ENCODE measurements around the gene IGF1.

The IGF1 gene

DNA sequence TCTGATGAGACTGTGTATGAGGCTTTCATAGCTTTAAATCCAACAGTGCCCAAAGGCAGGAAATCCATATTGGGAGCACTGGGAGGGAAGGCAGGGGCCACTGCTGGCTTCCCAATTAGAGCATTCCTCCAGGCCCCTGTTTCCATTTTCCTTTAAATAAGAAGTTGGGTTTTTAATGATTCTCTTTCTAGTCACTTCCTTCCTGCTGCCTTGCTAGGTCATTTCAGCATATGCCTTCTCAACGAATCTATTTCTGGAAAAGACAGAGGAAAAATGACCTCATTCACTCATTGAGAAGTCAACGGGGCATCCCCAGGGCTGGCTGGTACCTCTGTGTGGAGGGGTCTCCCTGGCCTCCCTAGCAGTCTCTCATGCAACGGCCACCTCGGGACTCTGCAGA lies 43.5 kb downstream of the IGF1 start:
- Mint-ChIP-seq H3K9me3 (no peaks in the 10 kb centered on the region), H3K27ac (no peak overlapping the region)
- ATAC-seq, result no peak

DNA sequence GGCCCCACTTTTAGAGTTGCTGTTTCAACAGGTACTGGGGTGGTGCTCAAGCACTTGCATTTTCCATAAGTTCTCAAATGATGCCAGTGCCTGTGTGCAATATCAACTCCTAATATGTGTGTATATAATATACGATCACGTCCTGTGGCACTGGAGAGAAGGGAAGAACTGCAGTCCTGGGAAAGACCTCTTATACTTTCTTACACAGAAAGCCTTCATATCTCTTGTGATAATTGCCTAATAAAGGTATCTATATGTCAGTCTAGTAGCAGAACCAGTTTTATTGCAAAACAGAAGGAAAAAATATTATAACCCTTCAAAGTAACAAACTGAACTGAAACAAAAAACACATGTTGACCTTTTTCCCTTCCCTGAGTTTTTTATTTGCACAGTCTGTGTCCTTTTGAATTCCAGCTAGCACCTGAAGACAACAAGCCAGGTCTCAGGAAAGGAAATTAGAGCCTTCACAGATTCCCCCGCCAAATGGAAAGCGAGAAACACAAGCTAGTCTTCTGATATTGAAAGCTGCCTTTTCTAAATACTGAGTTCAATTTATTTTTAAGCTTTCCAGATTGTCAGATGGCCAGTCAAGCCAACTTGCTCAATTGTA lies 44.4 kb downstream of the IGF1 start:
- no peaks in the 10 kb centered on the region for H3K36me3 Mint-ChIP-seq (ENCODE audit: low read depth)
- peaks cover 1% of the 10 kb centered on the region for H3K27me3 Mint-ChIP-seq
- DNase-seq, result no peak
- H3K27ac Mint-ChIP-seq, result no peak overlapping the region
- ATAC-seq, result no peak
- no peaks in the 10 kb centered on the region for H3K9me3 Mint-ChIP-seq
- no peak overlapping the region for H3K4me3 Mint-ChIP-seq
- H3K4me1 Mint-ChIP-seq, result no peaks in the 10 kb centered on the region

More for the DNA sequence above, 43.5 kb downstream of the IGF1 start:
- H3K36me3 Mint-ChIP-seq (ENCODE audit: low read depth), result no peaks in the 10 kb centered on the region
- DNase-seq, result no peak
- H3K4me3 Mint-ChIP-seq, result no peak overlapping the region
- no peaks in the 10 kb centered on the region for H3K4me1 Mint-ChIP-seq
- H3K27me3 Mint-ChIP-seq, result peaks cover 1% of the 10 kb centered on the region

DNA sequence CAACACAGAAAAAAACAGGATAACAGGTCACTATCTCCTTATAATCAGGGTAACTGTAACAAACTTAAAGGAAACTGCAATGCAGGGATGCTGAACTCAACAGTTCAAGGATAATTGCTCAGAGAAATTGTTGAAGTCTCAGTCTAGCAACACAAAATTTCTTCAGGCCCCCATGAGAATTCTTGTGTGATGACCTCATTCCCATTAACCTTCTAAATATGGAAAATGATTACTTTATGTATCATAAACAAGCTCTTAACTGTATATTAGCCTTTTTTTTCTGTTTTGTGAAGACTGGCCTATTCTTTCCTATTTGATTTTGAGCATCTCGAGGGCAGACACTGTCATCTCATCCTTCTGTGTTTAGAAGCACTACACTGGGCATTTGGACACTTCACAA lies 47.1 kb downstream of the IGF1 start:
- peaks cover 4% of the 10 kb centered on the region for H3K27me3 Mint-ChIP-seq
- DNase-seq (no peak), ATAC-seq (no peak)
- no peaks in the 10 kb centered on the region for H3K36me3 Mint-ChIP-seq (ENCODE audit: low read depth)
- H3K4me3 Mint-ChIP-seq, result no peak overlapping the region
- no peak overlapping the region for H3K27ac Mint-ChIP-seq
- H3K4me1 Mint-ChIP-seq, result no peaks in the 10 kb centered on the region
- no peaks in the 10 kb centered on the region for H3K9me3 Mint-ChIP-seq

DNA sequence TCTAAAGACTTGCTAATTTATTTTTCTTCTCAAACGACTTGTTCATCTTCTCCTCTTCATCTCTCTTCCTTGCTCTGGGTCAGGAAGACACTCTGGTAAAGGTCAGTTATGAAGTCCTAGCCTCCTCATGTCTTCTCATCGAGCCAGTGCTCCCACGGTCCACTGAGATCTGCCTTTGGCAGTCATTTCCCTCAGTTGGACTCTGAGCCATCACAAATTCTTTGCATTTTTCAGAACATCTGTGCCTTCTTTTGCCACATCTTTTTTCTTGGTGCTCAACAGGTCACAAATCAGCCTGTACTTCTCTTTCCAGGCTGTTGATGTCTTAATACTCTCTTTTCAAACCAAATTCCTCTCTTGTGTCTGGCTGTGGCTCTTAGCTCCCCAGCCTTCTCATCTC lies 49.7 kb downstream of the IGF1 start:
- Mint-ChIP-seq H3K4me3 (no peak overlapping the region), H3K4me1 (no peaks in the 10 kb centered on the region), H3K9me3 (no peaks in the 10 kb centered on the region), H3K36me3 (ENCODE audit: low read depth) (no peaks in the 10 kb centered on the region), H3K27me3 (peaks cover 7% of the 10 kb centered on the region), H3K27ac (no peak overlapping the region)
- no peak for ATAC-seq
- DNase-seq, result no peak

DNA sequence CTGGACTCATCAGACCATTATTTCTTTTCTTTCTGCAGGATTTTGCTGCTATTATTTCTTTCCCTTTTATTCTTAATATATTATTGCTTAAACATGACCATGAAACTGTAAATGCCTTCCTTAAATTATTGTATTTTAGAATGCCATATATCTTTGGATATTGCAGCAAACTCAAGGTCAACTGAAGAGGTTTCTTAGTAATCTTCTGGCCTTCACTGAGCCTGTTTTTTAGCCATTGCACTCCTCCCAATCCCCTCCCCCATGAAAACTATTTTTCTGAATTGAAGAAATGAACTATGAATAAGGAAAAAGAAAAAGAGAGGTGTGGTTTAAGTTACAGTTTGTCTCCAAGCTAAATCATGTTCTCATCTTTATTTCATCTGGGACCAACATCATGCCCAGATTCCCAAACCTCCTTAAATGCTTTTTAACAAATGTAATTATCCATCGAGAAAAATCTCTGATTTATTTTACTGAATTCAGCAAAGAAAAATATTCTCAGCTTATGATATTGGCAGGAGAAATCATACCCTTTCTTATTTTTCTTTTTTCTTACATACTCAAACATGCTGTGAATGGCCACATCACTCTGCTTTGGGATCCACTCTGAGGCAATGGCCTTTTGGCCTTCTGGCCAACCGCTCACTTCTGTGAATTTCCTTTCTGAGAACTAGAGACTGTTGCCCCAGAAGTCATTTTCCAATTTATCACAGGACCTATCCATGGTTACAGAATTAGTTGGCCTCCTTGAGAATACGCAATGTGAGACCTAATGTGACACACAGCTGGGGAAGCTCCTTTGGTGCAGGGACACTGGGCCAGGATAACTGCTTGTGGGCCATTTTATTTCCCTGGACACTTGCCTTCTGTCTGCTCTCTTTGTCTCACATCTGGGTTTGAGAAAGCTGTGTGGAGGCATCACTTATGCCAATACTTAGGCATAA lies 50.9 kb downstream of the IGF1 start:
- DNase-seq (no peak), ATAC-seq (no peak)
- Mint-ChIP-seq H3K4me3 (no peak overlapping the region), H3K27ac (no peak overlapping the region), H3K4me1 (no peaks in the 10 kb centered on the region), H3K9me3 (no peaks in the 10 kb centered on the region), H3K36me3 (ENCODE audit: low read depth) (no peaks in the 10 kb centered on the region), H3K27me3 (peaks cover 9% of the 10 kb centered on the region)

DNA sequence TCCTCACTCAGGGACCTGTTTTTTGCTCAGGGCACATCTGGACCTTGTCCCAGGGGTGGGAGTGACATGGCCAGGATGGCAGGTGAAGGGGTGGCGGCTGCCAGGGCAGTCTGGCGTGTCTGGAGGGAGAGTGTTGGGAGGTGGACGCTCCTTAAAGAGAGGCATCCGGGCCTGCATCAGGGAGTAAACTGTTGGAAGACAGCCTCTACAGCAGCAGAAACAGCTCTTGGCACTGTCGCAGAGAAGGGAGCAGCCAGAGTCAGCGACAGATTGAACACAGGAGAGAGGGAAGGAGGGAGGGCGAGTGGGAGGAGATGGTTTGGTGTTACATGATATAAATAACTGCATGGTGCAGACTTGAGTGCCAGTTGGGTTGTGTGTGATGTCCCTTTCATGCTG lies 52.8 kb downstream of the IGF1 start:
- no peak for DNase-seq
- Mint-ChIP-seq H3K4me3 (no peak overlapping the region), H3K27me3 (peaks cover 9% of the 10 kb centered on the region), H3K9me3 (peaks cover 2% of the 10 kb centered on the region), H3K4me1 (no peaks in the 10 kb centered on the region), H3K27ac (no peak overlapping the region), H3K36me3 (ENCODE audit: low read depth) (no peaks in the 10 kb centered on the region)
- no peak for ATAC-seq

DNA sequence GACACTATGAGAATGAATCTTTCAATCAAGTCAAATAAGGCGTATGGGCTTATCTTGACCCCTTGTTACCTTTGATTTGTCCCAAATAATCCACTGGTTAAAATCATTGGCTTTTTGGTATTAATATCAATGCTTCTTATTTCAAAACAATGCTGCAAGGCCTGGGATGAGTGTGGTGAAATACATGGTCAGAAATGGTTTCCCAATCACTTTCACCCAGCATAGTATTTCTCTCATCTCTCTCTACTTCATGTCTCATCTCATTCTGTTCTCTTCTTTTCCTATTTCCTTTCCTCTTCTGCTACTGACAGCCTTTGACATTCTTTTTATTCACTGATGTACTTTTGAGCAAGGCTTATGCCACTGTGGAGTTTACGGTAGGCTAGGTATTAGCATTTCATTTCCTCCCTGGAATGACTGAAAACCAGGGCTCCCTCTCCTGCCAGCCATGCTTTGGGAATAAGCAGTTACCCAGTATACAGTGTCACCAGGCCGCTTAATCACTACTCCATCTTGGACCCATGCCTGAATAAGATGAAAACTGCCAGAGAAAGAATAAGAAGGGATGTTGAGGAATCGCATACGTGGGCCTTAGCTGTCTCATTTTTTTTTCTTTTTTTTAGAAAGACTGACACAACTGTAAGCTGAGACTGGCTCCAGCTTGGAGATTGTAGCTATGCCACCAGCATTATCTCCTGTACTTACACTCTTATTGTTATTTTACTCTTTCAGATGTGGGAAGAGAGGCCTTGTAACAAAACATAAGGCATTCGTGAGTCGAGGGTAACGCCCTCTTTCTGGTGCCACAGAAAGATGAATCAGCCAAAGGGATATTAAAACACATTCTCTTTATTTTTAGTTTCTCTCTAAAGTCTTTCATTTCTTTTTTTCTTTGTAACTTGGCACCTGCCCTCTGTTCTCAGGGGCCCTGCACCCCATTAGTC lies 53.5 kb downstream of the IGF1 start:
- Mint-ChIP-seq H3K27ac (no peak overlapping the region), H3K4me3 (no peak overlapping the region), H3K36me3 (ENCODE audit: low read depth) (no peaks in the 10 kb centered on the region), H3K4me1 (peaks cover 1% of the 10 kb centered on the region), H3K9me3 (peaks cover 2% of the 10 kb centered on the region), H3K27me3 (peaks cover 9% of the 10 kb centered on the region)
- DNase-seq (no peak), ATAC-seq (no peak)

DNA sequence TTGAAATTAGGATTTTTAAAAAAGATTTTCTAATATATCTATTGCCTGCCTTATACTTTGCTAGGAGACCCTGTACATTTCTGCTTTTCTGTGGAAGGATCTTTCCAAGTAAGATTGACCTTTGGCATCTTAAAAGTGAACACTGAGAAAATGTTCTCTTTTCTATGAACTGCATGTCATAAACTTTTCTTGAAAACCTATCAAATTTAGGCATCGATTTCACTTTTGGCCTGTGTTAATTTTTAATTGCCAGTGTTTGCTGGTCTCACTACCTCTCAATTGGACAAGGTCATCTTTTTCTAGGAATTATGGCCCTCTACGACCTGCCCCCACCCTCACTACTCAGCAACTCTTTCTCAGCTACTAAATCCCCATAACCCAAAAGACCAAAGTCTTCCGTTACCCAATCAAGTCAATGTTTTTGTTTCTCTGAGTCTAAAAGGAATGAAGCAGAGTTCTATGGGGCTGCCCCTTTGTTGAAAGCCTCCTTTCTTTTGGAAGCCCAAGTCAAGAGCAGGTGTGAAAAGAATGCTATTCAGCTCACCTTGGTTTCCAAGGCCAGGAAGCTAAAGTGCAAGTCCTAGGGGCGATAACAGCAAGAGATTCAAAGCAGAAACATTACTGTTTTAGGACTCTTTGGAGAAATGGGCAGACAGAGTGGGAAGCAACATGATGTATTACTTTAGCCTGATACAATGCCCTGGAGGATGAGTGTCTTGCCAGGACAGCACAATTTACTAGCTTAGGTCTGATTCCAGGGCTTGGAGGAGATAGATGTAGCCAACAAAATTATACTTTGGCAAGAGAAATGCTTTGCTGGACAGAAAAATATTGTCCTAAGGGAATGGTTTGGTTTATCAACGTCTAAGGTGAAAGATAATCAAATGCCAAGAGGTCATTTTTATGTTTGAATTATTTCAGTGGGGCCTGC lies 55.0 kb downstream of the IGF1 start:
- ATAC-seq, result no peak
- Mint-ChIP-seq H3K9me3 (peaks cover 2% of the 10 kb centered on the region), H3K4me3 (no peak overlapping the region), H3K27me3 (peaks cover 7% of the 10 kb centered on the region), H3K4me1 (peaks cover 7% of the 10 kb centered on the region), H3K27ac (no peak overlapping the region), H3K36me3 (ENCODE audit: low read depth) (no peaks in the 10 kb centered on the region)
- DNase-seq, result no peak

DNA sequence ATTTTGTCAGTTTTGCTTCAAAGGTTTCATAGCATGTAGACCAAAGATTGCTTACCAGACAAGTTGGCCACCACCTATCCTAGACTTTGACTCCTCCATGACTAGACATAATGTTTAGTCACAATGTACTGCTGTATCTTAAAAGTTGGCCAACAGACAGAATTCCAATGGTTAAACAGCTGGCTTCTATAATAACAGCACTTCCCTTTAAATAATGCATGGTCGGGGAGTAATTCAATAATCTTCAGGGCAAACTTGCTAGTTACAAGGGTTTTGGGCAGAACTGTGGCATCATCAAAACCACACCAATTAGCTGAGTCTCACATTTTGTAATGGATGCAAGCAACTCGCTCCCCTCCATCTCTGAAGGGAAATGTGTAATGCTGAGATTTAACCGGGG lies 56.9 kb downstream of the IGF1 start:
- no peak for DNase-seq
- no peak for ATAC-seq
- peaks cover 2% of the 10 kb centered on the region for H3K9me3 Mint-ChIP-seq
- no peak overlapping the region for H3K27ac Mint-ChIP-seq
- no peaks in the 10 kb centered on the region for H3K36me3 Mint-ChIP-seq (ENCODE audit: low read depth)
- H3K4me3 Mint-ChIP-seq, result no peak overlapping the region
- H3K4me1 Mint-ChIP-seq, result peaks cover 7% of the 10 kb centered on the region
- peaks cover 7% of the 10 kb centered on the region for H3K27me3 Mint-ChIP-seq

DNA sequence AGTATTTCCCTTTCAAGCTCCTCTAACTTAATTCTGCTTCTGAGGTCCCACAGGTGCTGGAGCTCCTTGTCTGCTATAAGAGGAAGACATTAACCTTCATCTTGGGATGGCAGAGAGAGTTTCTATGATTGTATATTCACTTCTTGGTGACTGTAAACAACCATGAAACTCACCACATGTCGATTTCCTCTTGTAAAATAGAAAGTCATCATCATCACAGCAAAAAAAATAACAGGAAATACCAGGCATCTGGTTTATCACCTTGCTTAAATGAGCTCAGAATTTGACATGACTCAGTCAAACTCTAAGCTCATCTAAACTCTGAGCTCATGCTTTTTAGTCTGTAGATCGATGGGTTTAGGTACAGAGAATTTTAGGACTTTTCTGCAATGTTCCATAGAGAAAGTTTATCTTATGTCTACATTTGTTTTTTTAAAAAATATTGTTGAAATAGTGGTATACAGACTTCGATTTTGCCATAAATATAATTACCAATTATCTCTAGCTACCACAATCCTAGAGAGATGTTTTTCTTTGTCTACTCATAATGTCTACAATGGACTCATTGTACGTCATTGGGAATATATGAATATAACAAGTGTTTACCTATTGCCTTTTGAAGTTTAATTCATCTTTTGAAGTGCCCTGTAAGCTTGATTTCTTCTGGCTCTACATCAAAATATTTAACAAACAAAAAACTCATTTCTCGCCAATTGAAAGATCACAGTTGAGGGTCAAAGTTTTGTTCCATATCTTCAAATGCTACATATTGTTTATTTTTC lies 58.4 kb downstream of the IGF1 start:
- peaks cover 2% of the 10 kb centered on the region for H3K9me3 Mint-ChIP-seq
- ATAC-seq, result peak; percentile 77
- H3K27ac Mint-ChIP-seq, result no peak overlapping the region
- no peak for DNase-seq
- H3K36me3 Mint-ChIP-seq (ENCODE audit: low read depth), result no peaks in the 10 kb centered on the region
- peaks cover 8% of the 10 kb centered on the region for H3K27me3 Mint-ChIP-seq
- H3K4me3 Mint-ChIP-seq, result no peak overlapping the region
- peaks cover 7% of the 10 kb centered on the region for H3K4me1 Mint-ChIP-seq

DNA sequence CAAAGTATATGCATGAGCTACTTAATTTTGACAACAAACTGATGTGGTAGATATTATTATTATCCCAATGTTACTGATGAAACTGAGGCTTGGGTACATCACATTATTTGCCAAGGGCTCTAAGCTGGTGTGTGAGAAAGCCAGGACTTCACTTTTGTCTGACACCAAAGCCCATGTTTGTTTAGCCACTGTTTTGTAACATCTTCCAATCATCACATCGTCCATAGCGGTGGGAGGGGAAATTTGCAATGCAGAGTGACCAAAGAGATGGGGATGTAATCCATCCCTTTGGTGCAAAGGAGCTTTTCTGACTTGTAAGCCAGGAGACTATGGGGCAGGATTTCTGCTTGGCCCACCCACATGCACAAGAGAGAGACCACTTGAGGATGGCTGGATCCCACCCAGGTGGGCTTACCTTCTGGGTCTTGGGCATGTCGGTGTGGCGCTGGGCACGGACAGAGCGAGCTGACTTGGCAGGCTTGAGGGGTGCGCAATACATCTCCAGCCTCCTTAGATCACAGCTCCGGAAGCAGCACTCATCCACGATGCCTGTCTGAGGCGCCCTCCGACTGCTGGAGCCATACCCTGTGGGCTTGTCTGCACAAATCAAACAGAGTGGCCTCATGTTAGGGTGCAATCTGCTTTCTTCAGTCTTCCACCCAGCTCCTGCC lies 61.1 kb downstream of the IGF1 start:
- DNase-seq (no peak), ATAC-seq (no peak)
- H3K4me3 Mint-ChIP-seq, result no peak overlapping the region
- peaks cover 7% of the 10 kb centered on the region for H3K4me1 Mint-ChIP-seq
- no peaks in the 10 kb centered on the region for H3K36me3 Mint-ChIP-seq (ENCODE audit: low read depth)
- H3K9me3 Mint-ChIP-seq, result peaks cover 2% of the 10 kb centered on the region
- H3K27me3 Mint-ChIP-seq, result peaks cover 12% of the 10 kb centered on the region
- no peak overlapping the region for H3K27ac Mint-ChIP-seq

DNA sequence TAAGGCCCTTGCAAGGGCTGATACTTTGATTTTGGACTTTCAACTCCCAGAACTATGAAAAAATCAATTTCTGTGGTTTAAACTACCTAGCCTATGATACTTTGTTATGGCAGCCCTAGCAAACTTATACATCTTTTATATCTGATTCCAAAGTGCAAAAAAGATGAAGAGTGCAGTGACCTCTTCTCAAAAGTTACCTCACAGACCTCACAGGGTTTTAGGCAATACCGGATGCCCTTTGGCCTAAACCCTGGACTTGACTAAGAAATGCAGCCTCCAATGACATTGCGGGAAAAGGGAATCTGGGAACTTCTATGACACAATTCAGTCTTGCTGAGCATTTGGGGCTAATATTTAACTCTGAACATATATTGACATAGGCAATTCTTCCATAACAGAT lies 63.3 kb downstream of the IGF1 start:
- no peak overlapping the region for H3K27ac Mint-ChIP-seq
- no peaks in the 10 kb centered on the region for H3K9me3 Mint-ChIP-seq
- no peak for DNase-seq
- H3K36me3 Mint-ChIP-seq (ENCODE audit: low read depth), result no peaks in the 10 kb centered on the region
- peaks cover 16% of the 10 kb centered on the region for H3K27me3 Mint-ChIP-seq
- ATAC-seq, result no peak
- H3K4me1 Mint-ChIP-seq, result peaks cover 7% of the 10 kb centered on the region
- no peak overlapping the region for H3K4me3 Mint-ChIP-seq

DNA sequence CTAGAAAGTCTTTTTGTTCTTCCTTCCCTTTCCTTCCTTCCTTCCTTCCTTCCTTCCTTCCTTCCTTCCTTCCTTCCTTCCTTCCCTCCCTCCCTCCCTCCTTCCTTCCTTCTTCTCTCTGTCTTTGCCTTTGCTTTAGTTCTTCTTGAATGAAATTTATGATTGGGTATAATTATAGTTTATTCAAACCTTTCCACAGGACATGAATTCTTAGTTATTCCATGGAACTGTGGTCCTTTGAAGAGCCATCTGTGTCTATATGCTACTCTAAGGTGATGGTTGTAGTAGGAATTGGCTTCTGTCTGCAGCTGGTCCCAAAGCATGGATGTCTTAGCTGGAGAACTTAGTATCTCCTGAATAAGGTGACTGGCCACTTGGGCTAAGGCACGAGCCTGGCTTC lies 64.8 kb downstream of the IGF1 start:
- Mint-ChIP-seq H3K36me3 (ENCODE audit: low read depth) (no peaks in the 10 kb centered on the region), H3K27ac (no peak overlapping the region), H3K4me1 (peaks cover 2% of the 10 kb centered on the region), H3K9me3 (no peaks in the 10 kb centered on the region), H3K27me3 (peaks cover 19% of the 10 kb centered on the region), H3K4me3 (no peak overlapping the region)
- ATAC-seq, result no peak
- no peak for DNase-seq

Measured in activated naive CD8-positive, alpha-beta T cell treated with anti-CD3 and anti-CD28 coated beads, Interleukin-2, amount 50 U/mL, for 24 hours (primary cell).